PC-9 (cell line): Measurements from ENCODE around the gene NFKB1.

Source experiments
- EZH2 ChIP-seq: fragments of 200-600 bp; sonication (generic); IDR thresholded peaks from 2 replicates; pipeline ENCODE4 v1.8.0; 2017; ENCODE audit warnings: antibody characterized with exemption, low read depth
- TF ChIP-seq, protein P1 (sequence below): fragments of 200-600 bp; sonication (generic); conservative IDR thresholded peaks from 2 replicates; pipeline ENCODE4 v1.6.1; 2017; ENCODE audit warnings: mixed run types, antibody characterized with exemption, mild to moderate bottlenecking, moderate library complexity

DNA sequence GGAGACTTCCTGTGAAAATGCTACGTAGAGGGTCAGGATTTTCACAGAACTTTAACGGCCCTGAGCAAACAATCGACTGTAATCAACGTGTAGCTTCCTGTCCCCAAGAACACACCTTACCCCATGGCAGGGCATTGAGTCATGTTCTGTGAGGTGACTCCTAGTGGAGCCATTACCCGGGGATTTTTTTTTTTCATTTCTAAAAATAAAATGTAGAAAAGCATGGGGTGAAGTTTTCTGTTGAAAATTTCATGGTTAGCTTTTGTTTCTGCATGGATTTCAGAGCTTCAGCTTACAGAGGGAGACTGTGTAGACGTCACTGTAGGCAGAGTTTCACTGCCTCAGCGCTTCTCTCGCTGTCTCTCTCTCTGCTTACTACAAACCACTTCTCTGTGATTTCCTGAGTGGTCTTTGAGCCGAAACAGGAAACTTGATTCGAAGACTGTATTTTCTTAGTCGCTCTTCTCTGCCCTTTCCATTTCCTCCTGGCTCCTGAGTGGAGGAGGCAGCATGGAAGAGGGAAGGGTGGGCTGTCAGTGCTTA is 111.7 kb downstream of the NFKB1 start:
- TF ChIP-seq, protein P1, sequence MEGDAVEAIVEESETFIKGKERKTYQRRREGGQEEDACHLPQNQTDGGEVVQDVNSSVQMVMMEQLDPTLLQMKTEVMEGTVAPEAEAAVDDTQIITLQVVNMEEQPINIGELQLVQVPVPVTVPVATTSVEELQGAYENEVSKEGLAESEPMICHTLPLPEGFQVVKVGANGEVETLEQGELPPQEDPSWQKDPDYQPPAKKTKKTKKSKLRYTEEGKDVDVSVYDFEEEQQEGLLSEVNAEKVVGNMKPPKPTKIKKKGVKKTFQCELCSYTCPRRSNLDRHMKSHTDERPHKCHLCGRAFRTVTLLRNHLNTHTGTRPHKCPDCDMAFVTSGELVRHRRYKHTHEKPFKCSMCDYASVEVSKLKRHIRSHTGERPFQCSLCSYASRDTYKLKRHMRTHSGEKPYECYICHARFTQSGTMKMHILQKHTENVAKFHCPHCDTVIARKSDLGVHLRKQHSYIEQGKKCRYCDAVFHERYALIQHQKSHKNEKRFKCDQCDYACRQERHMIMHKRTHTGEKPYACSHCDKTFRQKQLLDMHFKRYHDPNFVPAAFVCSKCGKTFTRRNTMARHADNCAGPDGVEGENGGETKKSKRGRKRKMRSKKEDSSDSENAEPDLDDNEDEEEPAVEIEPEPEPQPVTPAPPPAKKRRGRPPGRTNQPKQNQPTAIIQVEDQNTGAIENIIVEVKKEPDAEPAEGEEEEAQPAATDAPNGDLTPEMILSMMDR, result no peak
- no peak for TF ChIP-seq EZH2
